Astrocyte (in vitro differentiated cells and primary cell): Measurements from ENCODE around the gene NHLRC2. TPM values are rescaled to one million over a fixed set of nuclear protein-coding genes. Genes with fewer than 3 reads are reported as not detected.

Source experiments
- DNase-seq: peaks from one replicate; pipeline ENCODE4 v3.0.0-alpha.2; 2010; ENCODE audit warnings: low read depth
- FAIRE-seq: peaks from 2 replicates; lab custom pipeline; 2011; peaks lifted over from hg19 to GRCh38; lab: Jason Lieb, UNC
- H2AFZ ChIP-seq: 2 replicates; pipeline ENCODE4 v1.6.0; 2012; ENCODE audit warnings: low read depth, low read length, inconsistent platforms
- H3K27ac ChIP-seq: 2 replicates; pipeline ENCODE4 v1.5.1; 2011; ENCODE audit warnings: low read depth, low read length, inconsistent platforms
- H3K27me3 ChIP-seq: 2 replicates; pipeline ENCODE4 v1.6.0; 2011; ENCODE audit warnings: low read length, inconsistent platforms; ENCODE audit not compliant: insufficient read depth
- H3K36me3 ChIP-seq: 2 replicates; pipeline ENCODE4 v1.5.1; 2011; ENCODE audit warnings: low read length, inconsistent platforms; ENCODE audit not compliant: insufficient read depth
- H3K4me1 ChIP-seq: 2 replicates; pipeline ENCODE4 v1.5.1; 2011; ENCODE audit warnings: low read length, inconsistent platforms; ENCODE audit not compliant: insufficient read depth
- H3K4me2 ChIP-seq: 2 replicates; pipeline ENCODE4 v1.6.0; 2012; ENCODE audit warnings: low read length, inconsistent platforms
- H3K4me3 ChIP-seq: 2 replicates; pipeline ENCODE4 v1.5.1; 2011; ENCODE audit warnings: low read depth, mild to moderate bottlenecking, low read length, inconsistent platforms; ENCODE audit not compliant: insufficient read depth
- H3K79me2 ChIP-seq: 2 replicates; pipeline ENCODE4 v1.6.0; 2012; ENCODE audit warnings: mild to moderate bottlenecking, low read length, inconsistent platforms; ENCODE audit not compliant: insufficient read depth
- H3K9ac ChIP-seq: 2 replicates; pipeline ENCODE4 v1.6.0; 2012; ENCODE audit warnings: mild to moderate bottlenecking, low read length, inconsistent platforms
- H3K9me3 ChIP-seq: 2 replicates; pipeline ENCODE4 v1.5.1; 2012; ENCODE audit warnings: low read depth, mild to moderate bottlenecking, low read length, inconsistent platforms; ENCODE audit not compliant: insufficient read depth
- H4K20me1 ChIP-seq: 2 replicates; pipeline ENCODE4 v1.6.0; 2012; ENCODE audit warnings: low read length, inconsistent platforms; ENCODE audit not compliant: insufficient read depth
- H3K27ac Mint-ChIP-seq: one replicate; pipeline ENCODE4 v1.8.0; 2021; ENCODE audit warnings: mild to moderate bottlenecking, mixed read lengths; ENCODE audit not compliant: unreplicated experiment
- H3K27me3 Mint-ChIP-seq: one replicate; pipeline ENCODE4 v1.8.0; 2021; ENCODE audit warnings: low read depth, mixed read lengths; ENCODE audit not compliant: unreplicated experiment
- H3K36me3 Mint-ChIP-seq: one replicate; pipeline ENCODE4 v1.8.0; 2021; ENCODE audit warnings: low read depth, mixed read lengths; ENCODE audit not compliant: unreplicated experiment
- H3K4me1 Mint-ChIP-seq: one replicate; pipeline ENCODE4 v1.8.0; 2021; ENCODE audit warnings: low read depth, mixed read lengths; ENCODE audit not compliant: unreplicated experiment
- H3K4me3 Mint-ChIP-seq: one replicate; pipeline ENCODE4 v1.8.0; 2021; ENCODE audit warnings: mild to moderate bottlenecking, moderate library complexity, mixed read lengths; ENCODE audit not compliant: unreplicated experiment
- H3K9me3 Mint-ChIP-seq: one replicate; pipeline ENCODE4 v1.8.0; 2021; ENCODE audit warnings: mild to moderate bottlenecking, mixed read lengths; ENCODE audit not compliant: unreplicated experiment
- EZH2 ChIP-seq: IDR thresholded peaks from 2 replicates; pipeline ENCODE4 v1.6.1; 2012; ENCODE audit warnings: mild to moderate bottlenecking, low read length, inconsistent platforms; ENCODE audit not compliant: insufficient read depth
- total RNA-seq: library from RNA; stranded (reverse); gene quantifications from 2 replicates; pipeline ENCODE4 v1.2.1, GENCODE V29; 2021
- TF ChIP-seq, protein P1 (sequence below): IDR thresholded peaks from 2 replicates; pipeline ENCODE4 v1.5.1; 2011; ENCODE audit warnings: low read depth, mild to moderate bottlenecking, inconsistent platforms, low read length, moderate library complexity; ENCODE audit not compliant: insufficient read depth

The NHLRC2 gene
- total RNA-seq, 1 donor from 2014 or later, result 16.9 TPM

DNA sequence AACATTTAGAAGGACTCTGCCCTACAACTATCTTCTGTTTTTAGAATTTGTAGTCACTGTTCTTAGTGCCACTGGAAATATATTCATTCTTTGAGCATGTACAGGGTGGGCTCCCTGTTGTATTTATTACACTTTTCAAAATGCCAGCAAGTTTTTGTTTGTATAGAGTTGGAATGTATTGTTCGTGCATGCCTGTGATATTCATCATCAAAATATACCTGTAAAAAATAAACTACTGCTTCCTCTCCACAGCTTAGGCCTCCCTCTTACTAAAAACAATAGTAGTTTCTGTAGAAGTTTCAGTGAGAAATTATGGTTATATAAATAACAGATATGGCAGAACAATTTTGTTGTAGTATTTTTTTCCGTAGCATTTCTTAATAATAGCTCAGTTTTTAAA, 61.6 kb downstream of the NHLRC2 start:
- peaks cover 6% of the 10 kb centered on the region for H3K36me3 ChIP-seq
- no peak overlapping the region for H3K4me3 Mint-ChIP-seq
- no peak overlapping the region for H3K4me2 ChIP-seq
- H3K27ac Mint-ChIP-seq, result no peak overlapping the region
- no peaks in the 10 kb centered on the region for H3K27me3 Mint-ChIP-seq
- no peaks in the 10 kb centered on the region for H3K27me3 ChIP-seq
- TF ChIP-seq, protein P1, sequence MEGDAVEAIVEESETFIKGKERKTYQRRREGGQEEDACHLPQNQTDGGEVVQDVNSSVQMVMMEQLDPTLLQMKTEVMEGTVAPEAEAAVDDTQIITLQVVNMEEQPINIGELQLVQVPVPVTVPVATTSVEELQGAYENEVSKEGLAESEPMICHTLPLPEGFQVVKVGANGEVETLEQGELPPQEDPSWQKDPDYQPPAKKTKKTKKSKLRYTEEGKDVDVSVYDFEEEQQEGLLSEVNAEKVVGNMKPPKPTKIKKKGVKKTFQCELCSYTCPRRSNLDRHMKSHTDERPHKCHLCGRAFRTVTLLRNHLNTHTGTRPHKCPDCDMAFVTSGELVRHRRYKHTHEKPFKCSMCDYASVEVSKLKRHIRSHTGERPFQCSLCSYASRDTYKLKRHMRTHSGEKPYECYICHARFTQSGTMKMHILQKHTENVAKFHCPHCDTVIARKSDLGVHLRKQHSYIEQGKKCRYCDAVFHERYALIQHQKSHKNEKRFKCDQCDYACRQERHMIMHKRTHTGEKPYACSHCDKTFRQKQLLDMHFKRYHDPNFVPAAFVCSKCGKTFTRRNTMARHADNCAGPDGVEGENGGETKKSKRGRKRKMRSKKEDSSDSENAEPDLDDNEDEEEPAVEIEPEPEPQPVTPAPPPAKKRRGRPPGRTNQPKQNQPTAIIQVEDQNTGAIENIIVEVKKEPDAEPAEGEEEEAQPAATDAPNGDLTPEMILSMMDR, result no peak
- TF ChIP-seq EZH2, result no peak
- H2AFZ ChIP-seq, result no peak overlapping the region
- H3K9ac ChIP-seq, result no peak overlapping the region
- H3K4me1 ChIP-seq, result no peaks in the 10 kb centered on the region
- H3K9me3 ChIP-seq, result no peaks in the 10 kb centered on the region
- H3K79me2 ChIP-seq, result no peaks in the 10 kb centered on the region
- no peak overlapping the region for H3K27ac ChIP-seq
- no peaks in the 10 kb centered on the region for H3K36me3 Mint-ChIP-seq
- H3K4me3 ChIP-seq, result no peak overlapping the region
- no peak for FAIRE-seq
- H3K9me3 Mint-ChIP-seq, result no peaks in the 10 kb centered on the region
- H4K20me1 ChIP-seq, result no peaks in the 10 kb centered on the region
- no peak for DNase-seq
- H3K4me1 Mint-ChIP-seq, result no peaks in the 10 kb centered on the region

DNA sequence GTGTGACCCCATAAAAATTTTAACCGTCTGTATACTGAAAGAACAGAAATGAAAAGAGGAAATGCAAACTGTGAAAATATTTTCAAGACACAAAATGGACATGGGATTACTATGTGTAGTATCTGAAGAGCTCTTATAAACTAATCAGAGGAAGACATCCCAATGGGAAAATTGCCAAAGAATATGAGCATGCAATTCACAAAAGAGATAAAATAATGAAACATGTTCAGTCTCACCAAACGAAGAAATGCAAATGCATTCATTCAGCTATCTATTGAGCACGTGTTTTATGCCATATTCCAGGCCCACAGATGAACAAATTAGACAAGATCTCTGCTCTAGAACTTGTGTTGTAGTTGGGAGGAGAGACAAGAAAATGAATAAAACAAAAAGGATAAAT, 63.2 kb downstream of the NHLRC2 start:
- Histone ChIP-seq H3K4me3 (no peak overlapping the region), H3K4me2 (no peak overlapping the region), H4K20me1 (no peaks in the 10 kb centered on the region), H2AFZ (no peak overlapping the region), H3K27ac (no peak overlapping the region), H3K79me2 (no peaks in the 10 kb centered on the region), H3K36me3 (peaks cover 6% of the 10 kb centered on the region), H3K9me3 (no peaks in the 10 kb centered on the region), H3K27me3 (no peaks in the 10 kb centered on the region), H3K9ac (no peak overlapping the region), H3K4me1 (no peaks in the 10 kb centered on the region)
- FAIRE-seq (no peak), DNase-seq (no peak)
- Mint-ChIP-seq H3K4me1 (no peaks in the 10 kb centered on the region), H3K27ac (no peak overlapping the region), H3K36me3 (no peaks in the 10 kb centered on the region), H3K4me3 (no peak overlapping the region), H3K9me3 (no peaks in the 10 kb centered on the region), H3K27me3 (no peaks in the 10 kb centered on the region)
- no peak for TF ChIP-seq EZH2
- TF ChIP-seq, protein P1, result no peak

DNA sequence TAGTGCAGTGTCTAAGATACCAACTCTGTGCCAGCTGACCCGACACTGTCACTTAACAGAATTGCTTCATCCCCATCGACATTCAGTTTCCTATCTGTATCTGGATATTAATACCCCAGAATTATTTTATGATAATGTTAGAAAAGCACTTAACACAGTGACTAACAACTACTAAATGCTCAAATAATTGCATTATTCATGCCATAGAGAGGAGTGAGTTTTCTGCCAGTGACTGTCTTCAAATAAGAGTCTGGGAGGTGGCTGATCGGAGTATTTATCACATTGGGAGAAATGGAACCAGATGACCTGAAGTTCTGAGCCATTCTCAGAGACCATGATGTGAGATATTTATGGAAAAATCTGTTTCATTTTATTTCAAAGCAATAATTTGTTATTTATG, 65.7 kb downstream of the NHLRC2 start:
- Mint-ChIP-seq H3K27me3 (peaks cover 2% of the 10 kb centered on the region), H3K4me3 (no peak overlapping the region), H3K36me3 (peaks cover 1% of the 10 kb centered on the region), H3K27ac (no peak overlapping the region), H3K9me3 (peaks cover 5% of the 10 kb centered on the region), H3K4me1 (no peaks in the 10 kb centered on the region)
- no peaks in the 10 kb centered on the region for H3K36me3 ChIP-seq
- no peaks in the 10 kb centered on the region for H3K4me1 ChIP-seq
- no peaks in the 10 kb centered on the region for H4K20me1 ChIP-seq
- no peak overlapping the region for H3K27ac ChIP-seq
- DNase-seq (no peak), FAIRE-seq (no peak)
- H3K9me3 ChIP-seq, result no peaks in the 10 kb centered on the region
- H3K9ac ChIP-seq, result no peak overlapping the region
- H3K79me2 ChIP-seq, result no peaks in the 10 kb centered on the region
- TF ChIP-seq, protein P1, result no peak
- no peak for TF ChIP-seq EZH2
- H3K27me3 ChIP-seq, result no peaks in the 10 kb centered on the region
- no peak overlapping the region for H3K4me2 ChIP-seq
- H3K4me3 ChIP-seq, result no peak overlapping the region
- no peak overlapping the region for H2AFZ ChIP-seq
